HUES6 (cell line): ENCODE data around the gene HNMT.

Experiments used
- H3K27ac ChIP-seq: 2 replicates; pipeline ENCODE4 v1.7.0; 2013; ENCODE audit warnings: low read depth, mild to moderate bottlenecking, low read length, inconsistent platforms
- H3K27me3 ChIP-seq: 2 replicates; pipeline ENCODE4 v1.6.1; 2013; ENCODE audit warnings: low read length; ENCODE audit not compliant: control insufficient read depth, insufficient read depth
- H3K36me3 ChIP-seq: 2 replicates; pipeline ENCODE4 v1.6.1; 2013; ENCODE audit warnings: low read length; ENCODE audit not compliant: control insufficient read depth, insufficient read depth
- H3K4me1 ChIP-seq: 2 replicates; pipeline ENCODE4 v1.6.1; 2013; ENCODE audit warnings: low read length; ENCODE audit not compliant: control insufficient read depth, insufficient read depth
- H3K4me3 ChIP-seq: 2 replicates; pipeline ENCODE4 v1.5.1; 2013; ENCODE audit warnings: low read depth, low read length
- H3K9ac ChIP-seq: one replicate; pipeline ENCODE4 v1.6.1; 2013; ENCODE audit warnings: mild to moderate bottlenecking, low read length
- H3K9me3 ChIP-seq: 2 replicates; pipeline ENCODE4 v1.6.1; 2013; ENCODE audit warnings: low read depth, low read length; ENCODE audit not compliant: control insufficient read depth, insufficient read depth

Gene HNMT

GRCh38 chr2:137937246-137937645 is 27.0 kb upstream of the HNMT start:
- Histone ChIP-seq H3K9ac (no peak overlapping the region), H3K4me3 (no peak overlapping the region), H3K9me3 (no peaks in the 10 kb centered on the region), H3K27me3 (no peaks in the 10 kb centered on the region), H3K36me3 (no peaks in the 10 kb centered on the region), H3K4me1 (no peaks in the 10 kb centered on the region), H3K27ac (no peak overlapping the region)

- no peaks in the 10 kb centered on the region for H3K27me3 ChIP-seq
- H3K36me3 ChIP-seq: no peaks in the 10 kb centered on the region
- no peaks in the 10 kb centered on the region for H3K4me1 ChIP-seq
- no peaks in the 10 kb centered on the region for H3K9me3 ChIP-seq
- no peak overlapping the region for H3K4me3 ChIP-seq
- H3K9ac ChIP-seq: no peak overlapping the region
- no peak overlapping the region for H3K27ac ChIP-seq
Measured at GRCh38 chr2:137937778-137938177, 26.5 kb upstream of the HNMT start.

- Histone ChIP-seq H3K4me1 (no peaks in the 10 kb centered on the region), H3K9me3 (no peaks in the 10 kb centered on the region), H3K4me3 (no peak overlapping the region), H3K9ac (no peak overlapping the region), H3K36me3 (no peaks in the 10 kb centered on the region), H3K27ac (no peak overlapping the region), H3K27me3 (no peaks in the 10 kb centered on the region)
Measured at GRCh38 chr2:137938204-137938603, 26.1 kb upstream of the HNMT start.

GRCh38 chr2:137939026-137939425 is 25.2 kb upstream of the HNMT start:
- no peaks in the 10 kb centered on the region for H3K9me3 ChIP-seq
- H3K27ac ChIP-seq: no peak overlapping the region
- H3K4me3 ChIP-seq: no peak overlapping the region
- no peaks in the 10 kb centered on the region for H3K36me3 ChIP-seq
- no peaks in the 10 kb centered on the region for H3K27me3 ChIP-seq
- no peak overlapping the region for H3K9ac ChIP-seq
- H3K4me1 ChIP-seq: no peaks in the 10 kb centered on the region

- H3K4me3 ChIP-seq: no peak overlapping the region
- no peaks in the 10 kb centered on the region for H3K4me1 ChIP-seq
Measured at GRCh38 chr2:137940154-137940553, 24.1 kb upstream of the HNMT start.

GRCh38 chr2:137942037-137942832 is 22.0 kb upstream of the HNMT start:
- no peak overlapping the region for H3K4me3 ChIP-seq
- no peaks in the 10 kb centered on the region for H3K9me3 ChIP-seq
- no peak overlapping the region for H3K9ac ChIP-seq
- no peak overlapping the region for H3K27ac ChIP-seq
- no peaks in the 10 kb centered on the region for H3K36me3 ChIP-seq
- no peaks in the 10 kb centered on the region for H3K4me1 ChIP-seq
- peaks cover 5% of the 10 kb centered on the region; the same call in 1 of the 2 replicates for H3K27me3 ChIP-seq

More at GRCh38 chr2:137940154-137940553, 24.1 kb upstream of the HNMT start:
- Histone ChIP-seq H3K9ac (no peak overlapping the region), H3K27me3 (no peaks in the 10 kb centered on the region), H3K27ac (no peak overlapping the region), H3K36me3 (no peaks in the 10 kb centered on the region), H3K9me3 (no peaks in the 10 kb centered on the region)

- H3K9me3 ChIP-seq: no peaks in the 10 kb centered on the region
- H3K27ac ChIP-seq: no peak overlapping the region
- H3K4me1 ChIP-seq: no peaks in the 10 kb centered on the region
- H3K27me3 ChIP-seq: peaks cover 5% of the 10 kb centered on the region; the same call in 1 of the 2 replicates
- H3K9ac ChIP-seq: no peak overlapping the region
- no peak overlapping the region for H3K4me3 ChIP-seq
- H3K36me3 ChIP-seq: no peaks in the 10 kb centered on the region
Measured at GRCh38 chr2:137942833-137943677, 21.2 kb upstream of the HNMT start.

- no peak overlapping the region for H3K9ac ChIP-seq
- no peaks in the 10 kb centered on the region for H3K4me1 ChIP-seq
- H3K4me3 ChIP-seq: no peak overlapping the region
- H3K36me3 ChIP-seq: no peaks in the 10 kb centered on the region
- H3K9me3 ChIP-seq: no peaks in the 10 kb centered on the region
- H3K27ac ChIP-seq: no peak overlapping the region
- H3K27me3 ChIP-seq: peaks cover 5% of the 10 kb centered on the region; the same call in 1 of the 2 replicates
Measured at GRCh38 chr2:137943678-137944347, 20.5 kb upstream of the HNMT start.

GRCh38 chr2:137944714-137945113 is 19.6 kb upstream of the HNMT start:
- no peak overlapping the region for H3K27ac ChIP-seq
- peaks cover 5% of the 10 kb centered on the region; the same call in 1 of the 2 replicates for H3K27me3 ChIP-seq
- H3K4me3 ChIP-seq: no peak overlapping the region
- H3K4me1 ChIP-seq: no peaks in the 10 kb centered on the region
- H3K9me3 ChIP-seq: no peaks in the 10 kb centered on the region
- H3K36me3 ChIP-seq: no peaks in the 10 kb centered on the region
- no peak overlapping the region for H3K9ac ChIP-seq

- Histone ChIP-seq H3K4me3 (no peak overlapping the region), H3K27ac (no peak overlapping the region), H3K36me3 (no peaks in the 10 kb centered on the region), H3K9me3 (no peaks in the 10 kb centered on the region), H3K27me3 (peaks cover 5% of the 10 kb centered on the region; the same call in 1 of the 2 replicates), H3K9ac (no peak overlapping the region), H3K4me1 (no peaks in the 10 kb centered on the region)
Measured at GRCh38 chr2:137945229-137945628, 19.0 kb upstream of the HNMT start.
